Left colon (tissue), 2 donors: ENCODE data around the gene ZFP36. TPM values are rescaled to one million over a fixed set of nuclear protein-coding genes. Genes with fewer than 3 reads are reported as not detected.
A peak's percentile ranks its signal among the peaks of the same experiment; 100 is the strongest.

Experiments used
- ATAC-seq: fragments of 200-7000 bp; cut with Tn5 transposase; one replicate; pipeline ENCODE4 v1.9.1; 2020; ENCODE audit warnings: mild to moderate bottlenecking, moderate library complexity
- DNase-seq, 2 donors: peaks; one replicate each; pipeline ENCODE4 v3.0.0-alpha.2; 2020
- intact Hi-C, 2 donors: fragments of 100-400 bp; cut with DNase I in 1 of 2; cut with micrococcal nuclease in 1 of 2; formaldehyde crosslinking; loops; one replicate each; pipeline versions ENCODE4 v1.11.2 to v1.14.0; 2022; cut with DNase I, micrococcal nuclease
- total RNA-seq, 2 donors: library from RNA; stranded (reverse); fragmentation: NEBNext Ultra II Directional; extraction: Animal tissue kit (Norgen Biotek cat#: 25700); gene quantifications; one replicate each; pipeline ENCODE4 v1.2.1, GENCODE V29; 2021
- donor health status: DM: no; HTN: no; CAD: no.
- donor health status: DM: yes; HTN: yes; CAD: no.

The ZFP36 gene
- total RNA-seq, 2 donors from 2014 or later, result 152 to 391 TPM

DNA sequence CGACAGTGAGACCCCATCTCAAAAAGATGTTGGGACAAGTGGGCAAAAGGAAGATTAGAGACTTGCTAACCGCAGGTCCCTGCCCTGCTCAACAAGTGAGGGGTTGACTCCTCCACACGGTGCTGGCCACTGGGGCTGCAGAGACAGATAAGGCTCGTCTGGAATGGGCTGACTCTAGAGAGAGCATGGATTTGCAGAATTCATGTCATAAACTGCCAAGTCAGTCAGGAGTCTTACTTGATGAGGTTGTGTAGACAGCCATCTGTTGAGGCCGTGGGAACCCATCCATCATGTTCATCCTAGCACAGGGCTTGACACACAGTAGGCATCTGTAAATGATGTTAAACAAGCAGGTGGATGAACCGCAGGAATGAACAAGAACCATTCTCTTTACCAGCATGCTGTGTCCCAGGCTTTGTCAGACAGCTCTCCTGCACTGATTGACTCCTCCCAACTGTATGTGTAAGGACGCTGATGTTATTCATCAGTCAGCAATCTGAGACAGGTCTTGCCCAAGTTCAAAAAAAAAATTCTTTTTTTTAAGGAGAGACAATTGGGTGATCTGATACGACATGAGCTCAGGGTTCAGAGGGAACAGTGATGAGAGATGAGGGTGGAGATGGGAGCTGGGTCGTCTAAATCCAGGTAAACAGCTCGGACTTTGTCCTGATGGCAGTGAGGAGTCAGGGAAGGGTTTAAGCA, 24.6 kb upstream of the ZFP36 start:
- no peak for DNase-seq
- intact Hi-C loops, result no loop called here
- ATAC-seq, result no peak

DNA sequence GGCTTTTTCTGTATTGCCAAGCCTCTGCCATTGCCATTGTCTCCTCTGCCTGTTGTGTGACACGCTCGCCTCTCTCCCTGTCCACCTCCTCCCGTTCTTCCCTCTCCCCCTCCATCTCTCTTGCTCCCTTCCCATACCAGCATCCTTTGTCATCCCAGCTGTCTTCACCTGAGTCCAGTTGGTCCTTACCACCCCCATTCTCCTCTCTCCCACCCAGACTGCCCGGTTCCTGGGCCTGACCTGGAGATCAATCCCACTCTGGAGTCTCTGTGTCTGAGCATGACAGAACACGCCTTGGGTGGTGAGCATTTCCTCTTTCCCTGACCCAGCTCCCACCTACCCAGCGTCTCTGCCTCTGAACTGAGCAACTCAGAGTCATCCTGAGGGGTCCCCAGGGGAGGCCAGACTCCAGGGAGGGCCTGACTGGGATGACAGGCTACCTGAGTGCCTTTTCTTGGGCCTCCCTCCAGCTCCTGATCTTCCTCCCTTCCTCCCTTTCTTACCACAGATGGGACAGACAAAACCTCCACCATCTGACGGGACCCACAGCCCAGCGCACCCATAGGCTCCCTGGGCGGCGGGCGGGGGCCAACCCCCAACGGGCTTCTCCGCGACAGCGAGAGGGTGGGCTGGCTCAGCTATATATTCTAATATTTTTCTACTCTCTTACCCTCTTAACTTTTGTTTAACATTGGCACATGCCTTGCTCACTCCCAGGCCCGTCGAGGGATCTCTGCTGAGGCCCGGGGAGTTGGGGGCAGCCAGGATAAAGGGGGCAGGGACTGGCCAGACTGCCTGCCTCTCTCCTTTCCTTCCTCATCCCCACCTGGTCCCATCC, 23.4 kb upstream of the ZFP36 start:
- no peak for DNase-seq
- intact Hi-C loops, result no loop called here
- no peak for ATAC-seq

DNA sequence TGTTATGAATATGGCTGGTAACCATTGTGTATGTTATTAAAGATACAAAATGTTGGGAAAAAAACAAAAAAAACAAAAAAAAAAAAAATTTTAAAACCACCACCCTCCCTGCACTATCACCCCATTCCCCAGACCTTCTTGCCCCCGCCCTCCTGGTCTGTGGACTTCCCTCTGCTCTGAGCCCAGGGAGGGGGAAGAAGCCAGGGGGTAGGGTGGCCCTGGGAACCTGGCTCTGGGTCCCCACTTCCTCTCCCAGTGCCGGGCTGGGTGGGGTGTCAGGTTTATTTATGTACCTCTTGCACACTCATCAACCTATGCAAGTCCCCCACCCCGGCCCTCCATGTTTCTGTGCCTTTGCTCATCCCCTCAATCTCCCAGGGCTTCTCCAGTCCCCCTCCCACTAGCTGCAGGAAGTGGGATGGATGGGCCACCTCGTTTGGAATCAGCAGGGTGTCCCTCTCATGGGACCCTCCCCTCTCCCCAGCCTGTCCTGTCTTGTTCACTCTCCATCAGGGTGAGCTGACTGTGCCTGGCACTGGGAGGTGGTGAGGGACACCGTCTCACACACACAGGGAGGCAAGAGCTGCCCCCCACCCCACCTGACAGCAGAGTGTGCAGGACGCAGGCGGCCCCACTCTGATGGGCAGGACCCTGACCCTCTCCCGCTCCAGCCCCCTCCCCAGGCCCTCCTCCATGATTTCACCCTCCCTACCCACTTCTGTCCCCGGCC, 21.6 kb upstream of the ZFP36 start:
- ATAC-seq, result no peak
- DNase-seq, result no peak
- intact Hi-C loops, result no loop called here

DNA sequence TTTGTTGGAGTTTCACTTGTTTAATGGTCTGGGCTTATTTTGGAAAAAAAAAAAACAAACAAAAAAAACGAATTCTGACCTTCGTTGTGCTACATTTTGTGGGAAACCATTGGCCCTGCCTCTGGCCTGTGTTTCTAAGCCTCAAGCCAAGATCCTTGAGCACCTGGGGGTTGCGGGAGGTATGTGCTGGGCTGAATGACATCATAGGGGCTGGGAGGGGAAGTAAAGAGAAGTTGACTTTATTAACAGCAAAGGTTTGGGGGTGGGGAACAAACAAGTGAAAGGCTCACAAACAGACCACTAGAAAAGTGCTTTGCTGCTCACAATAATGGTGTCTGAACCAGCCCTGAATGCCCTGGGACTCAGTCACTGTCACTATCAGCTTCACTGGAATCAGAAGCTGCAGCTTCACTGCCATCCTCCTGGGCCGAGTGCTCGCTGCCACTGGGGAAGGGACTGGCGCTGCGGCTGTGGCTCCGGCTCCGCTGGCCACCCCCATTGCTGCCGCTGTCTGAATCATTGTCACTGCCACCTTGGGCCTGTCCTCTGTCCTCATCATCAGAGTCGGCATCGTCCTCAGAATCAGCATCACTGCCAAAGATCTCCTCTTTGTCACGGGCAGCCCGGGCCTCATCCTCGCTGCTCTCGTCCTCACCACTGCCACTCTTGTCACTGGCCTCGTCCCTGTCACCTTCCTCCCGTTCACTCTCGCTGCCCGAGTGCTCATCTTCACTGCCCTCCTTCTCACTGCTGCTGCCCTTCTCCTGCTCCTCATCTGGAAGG, 20.8 kb upstream of the ZFP36 start:
- intact Hi-C loops, result no loop called here
- ATAC-seq, result no peak

DNA sequence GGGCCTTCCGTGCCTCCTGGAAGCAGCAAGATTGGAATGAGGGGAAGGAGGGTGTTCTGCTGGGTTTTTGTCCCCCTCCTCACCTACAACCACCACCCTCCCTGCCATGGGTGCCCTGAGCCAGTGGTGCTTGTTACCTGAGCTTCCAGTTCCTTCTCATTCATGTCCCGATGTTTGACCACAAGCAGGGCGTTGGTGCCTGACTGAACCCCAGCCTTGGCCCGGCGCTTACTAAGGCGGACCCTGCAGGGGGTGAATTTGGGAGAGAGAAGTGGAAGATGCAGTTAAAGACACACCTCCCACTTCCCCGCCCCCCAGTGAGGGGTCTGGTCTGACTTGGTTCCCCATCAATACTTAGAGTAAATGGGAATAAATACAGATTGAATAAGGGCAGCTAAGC, 20.1 kb upstream of the ZFP36 start:
- intact Hi-C loops, result no loop called here
- DNase-seq, result no peak
- ATAC-seq, result no peak

More for the DNA sequence above, 20.8 kb upstream of the ZFP36 start:
- no peak for DNase-seq

DNA sequence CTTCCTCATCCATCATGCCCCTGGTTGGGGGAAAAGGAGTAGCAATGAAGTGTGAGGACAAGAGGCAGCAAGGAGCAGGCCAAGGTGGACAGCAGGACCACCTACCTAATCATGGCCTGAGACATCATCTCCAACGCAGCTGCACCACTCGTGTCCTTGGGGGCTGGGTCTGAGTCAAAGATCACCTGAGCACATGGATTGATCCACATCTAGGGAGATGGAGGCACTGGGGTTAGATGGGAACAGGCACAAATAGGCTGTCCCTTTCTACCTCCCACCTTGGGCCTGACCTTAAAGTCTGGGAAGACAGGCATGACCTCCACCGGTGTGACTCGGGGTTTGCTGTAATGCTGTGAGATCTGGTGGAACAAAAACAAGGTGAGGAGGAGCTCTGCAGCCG, 18.0 kb upstream of the ZFP36 start:
- no peak for DNase-seq
- ATAC-seq, result no peak
- intact Hi-C loops, result no loop called here

DNA sequence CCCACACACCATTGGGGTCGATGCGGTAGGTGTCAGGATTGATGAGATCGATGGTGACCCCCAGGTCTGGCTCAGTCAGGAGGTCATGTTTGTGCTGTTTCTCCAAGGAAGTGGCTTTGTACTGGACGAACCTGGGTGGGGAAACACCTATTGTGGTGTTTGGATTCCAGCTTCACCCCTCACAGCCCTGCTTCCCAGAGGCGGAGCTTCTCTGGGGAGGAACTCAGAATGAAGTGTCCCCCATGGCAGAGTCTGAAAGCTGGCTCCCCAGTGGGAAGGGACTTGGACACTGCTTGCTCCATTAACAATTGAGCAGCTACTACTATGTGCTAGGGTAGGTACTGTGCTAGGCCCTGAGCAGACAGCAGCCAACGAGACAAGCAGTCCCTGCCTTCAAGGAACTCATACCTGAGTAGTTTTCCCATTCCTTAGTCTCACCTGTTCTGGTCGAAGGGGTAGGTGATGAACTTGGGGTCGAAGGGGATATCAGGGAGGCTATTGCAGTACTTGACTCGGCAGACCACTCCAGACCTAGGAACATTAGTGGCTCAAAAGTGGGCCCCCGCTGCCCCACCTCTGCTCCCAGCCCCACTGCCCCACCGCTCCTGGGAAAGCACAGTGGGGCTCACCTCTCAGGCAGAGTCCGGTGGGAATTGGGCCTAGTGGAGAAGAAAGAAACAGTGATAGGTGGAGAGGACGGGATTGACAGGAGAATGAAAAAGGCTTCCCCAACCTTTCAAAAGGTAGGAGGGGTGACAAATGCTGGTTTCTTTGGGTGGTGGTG, 16.8 kb upstream of the ZFP36 start:
- ATAC-seq, result no peak
- intact Hi-C loops, result no loop called here
- DNase-seq, result no peak

DNA sequence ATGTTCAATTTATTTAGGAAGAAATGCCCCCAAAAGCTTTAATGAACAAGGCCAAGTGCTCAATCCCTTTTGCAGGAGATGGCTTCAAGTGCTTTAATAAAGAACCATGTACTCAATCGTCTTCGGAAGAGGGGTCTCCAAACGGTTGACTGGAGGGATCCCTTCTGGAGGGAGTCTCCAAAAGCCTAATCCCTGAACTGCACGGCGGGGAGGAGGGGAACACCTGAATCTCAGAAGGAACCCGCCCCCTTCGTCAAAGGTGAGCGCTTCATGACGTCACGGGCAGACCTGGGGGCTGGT, 16.2 kb upstream of the ZFP36 start:
- ATAC-seq (peak; percentile 43), DNase-seq (no peak)
- intact Hi-C loops, result no loop called here

DNA sequence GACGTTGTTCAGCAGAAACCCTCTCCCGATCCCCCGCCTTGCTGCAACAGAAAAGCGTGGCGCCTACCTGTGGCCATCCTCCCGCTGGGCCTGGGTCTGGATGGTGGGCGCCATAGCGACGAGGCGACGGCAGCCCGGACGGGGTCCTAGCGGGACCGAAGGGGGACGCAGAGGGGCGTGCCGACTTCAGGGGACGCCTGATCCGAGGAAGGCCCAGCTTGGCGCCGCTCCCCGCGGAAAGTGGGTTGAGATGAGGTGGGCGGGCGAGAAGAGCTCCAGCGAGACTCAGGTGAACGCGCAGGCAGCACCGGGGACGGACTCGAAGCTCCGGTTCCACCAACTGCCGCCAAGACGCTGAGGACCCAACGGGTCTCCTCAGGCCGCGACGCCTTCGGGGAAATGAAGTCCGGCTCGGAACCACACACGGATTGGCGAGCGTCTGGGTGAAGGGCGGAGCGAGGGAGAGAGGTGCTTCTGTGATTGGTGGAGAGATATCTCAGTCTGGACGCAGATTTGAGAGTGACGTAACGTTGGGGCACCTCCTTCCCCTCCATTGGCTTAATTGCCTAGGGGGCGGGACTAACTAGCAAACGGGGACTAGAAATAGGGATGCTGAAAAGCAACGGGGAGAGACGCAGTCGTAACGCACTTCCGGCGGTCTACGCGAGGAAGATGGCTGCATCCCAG, 15.8 kb upstream of the ZFP36 start, which contains the start of the genes MED29 and PAF1:
Gene MED29 (plus strand): TSS at position 628 of the 687 bp plus-strand sequence. CDS start 45 bp downstream, at position 673.
Gene PAF1 (minus strand): TSS at position 356 of the 687 bp plus-strand sequence. CDS start 242 bp downstream, at position 114.
- intact Hi-C loops, result no loop called here
- DNase-seq (peak; percentile 95 to 99), ATAC-seq (peak; percentile 95)

DNA sequence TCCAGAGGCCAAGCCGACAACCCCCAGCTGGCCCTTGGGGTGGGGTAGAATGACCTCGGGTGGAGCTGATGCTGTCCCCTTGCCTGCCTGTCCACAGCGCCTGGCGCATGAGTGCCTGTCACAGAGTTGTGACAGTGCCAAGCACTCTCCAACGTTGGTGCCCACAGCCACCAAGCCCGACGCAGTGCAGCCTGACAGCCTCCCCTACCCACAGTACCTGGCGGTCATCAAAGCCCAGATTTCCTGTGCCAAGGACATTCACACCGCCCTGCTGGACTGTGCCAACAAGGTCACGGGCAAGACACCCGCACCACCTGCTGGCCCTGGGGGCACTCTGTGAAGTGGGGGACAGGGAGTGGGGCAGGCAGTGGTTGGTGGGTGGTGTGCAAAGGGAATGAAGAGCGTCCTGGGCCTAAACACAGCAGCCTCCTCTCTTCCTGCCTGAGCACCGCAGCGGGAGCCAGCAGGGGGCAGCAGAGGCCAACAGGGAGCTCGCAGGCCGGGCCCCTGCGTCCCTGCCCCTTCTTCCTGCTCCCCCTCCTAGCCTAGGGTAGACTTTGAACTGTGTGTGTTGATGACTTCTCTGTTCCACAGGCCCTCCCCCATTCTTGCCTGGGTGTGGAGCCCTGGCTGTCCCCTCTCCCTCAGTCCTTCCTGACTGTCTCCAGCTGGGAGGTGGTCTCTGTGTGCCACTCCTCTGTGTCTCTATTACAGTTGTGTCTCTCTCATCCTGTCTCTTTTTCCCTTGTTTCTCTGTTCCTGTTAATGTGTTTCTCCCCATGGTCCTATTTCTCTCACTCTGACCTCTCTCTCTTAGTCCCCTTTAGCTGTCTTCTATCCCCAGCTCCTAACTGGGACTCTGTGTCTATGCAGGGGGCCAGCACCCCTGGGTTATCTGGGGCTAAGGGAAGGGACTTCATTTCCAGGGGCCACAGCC, 9.0 kb upstream of the ZFP36 start:
- DNase-seq, result peak; percentile 91 to 97
- ATAC-seq, result peak; percentile 70
- intact Hi-C loops, result no loop called here

DNA sequence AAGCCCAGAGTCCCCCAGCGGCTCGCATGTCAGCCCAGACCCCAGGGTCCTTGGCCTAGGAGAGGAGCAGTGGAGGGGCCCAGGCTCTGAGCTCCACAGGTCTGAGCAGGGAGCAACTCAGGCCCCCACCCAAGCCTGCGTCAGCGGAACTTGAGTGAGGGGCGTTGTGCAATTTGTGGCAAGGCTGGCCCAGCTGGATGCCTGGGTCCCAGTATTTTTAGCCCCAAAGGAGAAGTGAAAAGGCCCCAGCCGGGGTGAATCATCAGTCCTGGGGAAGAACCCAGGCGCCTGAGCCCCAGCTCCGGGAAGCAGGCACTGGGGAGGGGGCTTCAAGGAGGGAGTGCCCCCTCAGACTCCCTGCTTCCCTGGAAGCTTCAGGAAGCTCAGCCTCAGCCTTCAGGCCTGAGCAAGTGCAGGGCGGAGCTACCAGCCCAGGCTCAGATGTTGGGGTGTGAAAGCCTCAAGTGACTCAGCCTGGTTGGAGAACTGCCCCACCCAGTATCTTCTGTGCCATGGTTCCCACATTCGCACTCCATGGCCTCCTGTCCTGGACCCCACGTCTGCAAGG, 8.3 kb upstream of the ZFP36 start:
- peak; percentile 62 for ATAC-seq
- peak; percentile 78 to 93 for DNase-seq
- intact Hi-C loops, result no loop called here

DNA sequence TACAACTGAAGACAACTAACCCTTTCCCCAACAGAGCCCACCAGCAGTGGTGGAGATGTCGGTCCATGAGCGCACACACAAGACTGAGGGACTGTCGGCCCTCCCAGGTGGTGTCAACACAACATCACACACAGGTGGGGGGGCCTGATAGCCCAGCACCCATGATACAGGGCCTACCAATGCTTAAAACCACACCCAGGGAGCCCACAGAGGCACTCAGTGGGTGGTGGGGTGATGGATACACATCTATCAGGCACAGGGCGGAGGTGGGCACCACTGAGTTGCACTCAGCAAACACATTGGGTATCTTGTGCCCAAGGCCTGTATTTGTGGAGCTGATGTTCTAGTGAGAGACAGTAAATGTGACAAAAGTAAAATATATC, 7.0 kb upstream of the ZFP36 start:
- ATAC-seq (no peak), DNase-seq (peak in 1 of 2 donors; percentile 24)
- intact Hi-C loops, result no loop called here

DNA sequence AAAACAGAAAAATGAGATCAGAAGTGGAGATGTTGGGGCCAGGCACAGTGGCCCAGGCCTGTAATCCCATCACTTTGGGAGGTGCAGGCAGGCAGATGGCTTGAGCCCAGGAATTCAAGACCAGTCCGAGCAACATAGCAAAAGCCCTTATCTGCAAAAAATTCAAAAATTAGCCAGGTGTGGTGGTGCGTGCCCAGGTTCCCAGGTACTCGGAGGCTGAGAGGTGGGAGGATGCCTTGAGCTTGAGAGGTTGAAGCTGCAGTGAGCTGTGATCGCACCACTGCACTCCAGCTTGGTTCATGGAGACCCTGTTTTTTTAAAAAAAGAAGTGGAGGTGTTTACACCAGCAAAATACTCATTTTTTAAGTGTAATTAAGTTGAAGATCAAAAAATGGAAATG, 6.6 kb upstream of the ZFP36 start:
- DNase-seq, result no peak

DNA sequence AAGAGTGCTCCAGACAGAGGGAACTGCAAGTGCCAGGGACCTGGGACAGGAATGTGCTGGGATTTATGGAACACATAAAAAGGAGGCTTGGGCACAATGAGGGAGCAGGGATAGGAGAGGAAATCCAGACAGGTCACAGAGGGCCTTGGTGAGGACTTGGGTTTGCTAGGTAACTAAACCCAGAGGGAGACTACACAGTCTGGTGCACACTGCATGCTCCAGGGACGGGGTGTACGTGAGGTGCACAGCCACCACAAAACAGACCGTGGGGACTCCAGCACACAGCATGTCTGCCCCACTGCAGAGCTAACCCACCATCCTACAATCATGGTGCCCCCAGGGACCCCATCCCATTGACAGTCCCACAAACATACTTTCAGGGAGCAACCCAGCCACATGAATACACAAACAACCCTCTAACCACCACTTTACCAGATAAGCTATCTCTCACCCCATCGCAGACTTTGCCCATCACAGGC, 5.5 kb upstream of the ZFP36 start:
- DNase-seq, result no peak
- ATAC-seq, result no peak
- intact Hi-C loops, result no loop called here

More for the DNA sequence above, 6.6 kb upstream of the ZFP36 start:
- intact Hi-C loops, result no loop called here
- no peak for ATAC-seq

DNA sequence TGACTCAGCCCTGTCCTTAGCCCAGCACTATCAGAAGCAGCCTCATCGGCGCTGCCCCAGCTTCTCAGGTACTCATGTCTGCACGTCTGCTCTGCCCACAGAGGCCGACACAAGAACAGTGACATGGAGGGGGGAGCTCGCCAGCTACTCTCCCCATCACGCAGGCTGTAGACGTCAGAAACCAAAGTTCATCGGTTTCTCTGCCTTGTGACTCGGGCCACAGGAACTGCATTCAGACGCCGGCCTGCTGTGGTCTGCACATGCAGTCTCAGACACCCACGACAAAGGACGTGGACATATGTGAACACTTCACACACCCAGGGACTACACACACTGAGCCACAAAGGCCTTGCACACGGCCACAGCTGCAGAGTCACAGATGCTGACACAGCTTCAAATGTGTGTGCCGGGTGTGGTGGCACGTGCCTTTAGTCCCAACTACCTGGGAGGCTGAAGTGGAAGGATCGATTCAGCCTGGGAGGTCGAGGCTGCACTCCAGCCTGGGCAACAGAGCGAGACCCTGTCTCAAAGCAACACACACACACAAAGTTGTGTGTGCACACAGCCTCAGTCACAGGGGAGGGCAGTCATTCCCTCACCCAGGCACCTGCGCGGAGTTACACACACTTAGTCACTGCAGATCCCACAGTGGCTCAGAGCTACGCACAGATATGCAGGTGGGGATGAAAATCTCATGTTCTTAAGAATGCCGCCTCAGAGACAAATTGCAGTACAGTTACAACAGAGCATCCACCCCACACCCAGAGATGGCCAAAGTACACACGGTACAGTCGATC, 4.9 kb upstream of the ZFP36 start:
- ATAC-seq (peak; percentile 43), DNase-seq (peak; percentile 84 to 91)
- intact Hi-C loops, result no loop called here
